Jurkat, Clone E6-1 (cell line): ENCODE data around the gene KLHL42.

Source experiments
- DNase-seq: peaks from one replicate; pipeline ENCODE4 v3.0.0-alpha.2; 2011; ENCODE audit warnings: low read depth, low spot score
- H3K4me3 ChIP-seq: 2 replicates; pipeline ENCODE4 v1.5.1; 2011; ENCODE audit warnings: mild to moderate bottlenecking, low read length, control low read depth, moderate library complexity

KLHL42 gene

GRCh38 chr12:27810756-27811155 lies 30.7 kb downstream of the KLHL42 start:
- DNase-seq = no peak
- no peak overlapping the region for H3K4me3 ChIP-seq

GRCh38 chr12:27812502-27812901 lies 32.5 kb downstream of the KLHL42 start:
- DNase-seq = no peak

GRCh38 chr12:27814411-27814810 lies 34.4 kb downstream of the KLHL42 start:
- H3K4me3 ChIP-seq = no peak overlapping the region
- no peak for DNase-seq

More at GRCh38 chr12:27812502-27812901, 32.5 kb downstream of the KLHL42 start:
- no peak overlapping the region for H3K4me3 ChIP-seq

- H3K4me3 ChIP-seq = no peak overlapping the region
These were observed 35.0 kb downstream of the KLHL42 start for GRCh38 chr12:27814851-27815591.

GRCh38 chr12:27817766-27818165 lies 37.7 kb downstream of the KLHL42 start:
- no peak for DNase-seq
- no peak overlapping the region for H3K4me3 ChIP-seq

More at GRCh38 chr12:27814851-27815591, 35.0 kb downstream of the KLHL42 start:
- DNase-seq = no peak

- DNase-seq = no peak
- H3K4me3 ChIP-seq = no peak overlapping the region
These were observed 38.4 kb downstream of the KLHL42 start for GRCh38 chr12:27818401-27818918.

- no peak for DNase-seq
- no peak overlapping the region for H3K4me3 ChIP-seq
These were observed 40.5 kb downstream of the KLHL42 start for GRCh38 chr12:27820564-27820963.

- DNase-seq = peak; percentile 53
- no peak overlapping the region for H3K4me3 ChIP-seq
These were observed 41.4 kb downstream of the KLHL42 start for GRCh38 chr12:27821259-27821973.

- H3K4me3 ChIP-seq = no peak overlapping the region
- DNase-seq = peak; percentile 8
These were observed 42.2 kb downstream of the KLHL42 start for GRCh38 chr12:27822076-27822712.

- DNase-seq = no peak
- no peak overlapping the region for H3K4me3 ChIP-seq
These were observed 43.0 kb downstream of the KLHL42 start for GRCh38 chr12:27823038-27823437.

GRCh38 chr12:27824126-27824842 lies 44.3 kb downstream of the KLHL42 start:
- no peak overlapping the region for H3K4me3 ChIP-seq
- DNase-seq = no peak

GRCh38 chr12:27826076-27826475 lies 46.0 kb downstream of the KLHL42 start:
- H3K4me3 ChIP-seq = no peak overlapping the region
- no peak for DNase-seq

GRCh38 chr12:27828196-27828595 lies 48.2 kb downstream of the KLHL42 start:
- H3K4me3 ChIP-seq = no peak overlapping the region
- DNase-seq = no peak

- H3K4me3 ChIP-seq = no peak overlapping the region
- no peak for DNase-seq
These were observed 58.6 kb downstream of the KLHL42 start for GRCh38 chr12:27838543-27839185.

GRCh38 chr12:27840229-27840999 lies 60.4 kb downstream of the KLHL42 start:
- H3K4me3 ChIP-seq = no peak overlapping the region
- DNase-seq = no peak

- no peak for DNase-seq
- H3K4me3 ChIP-seq = no peak overlapping the region
These were observed 61.4 kb downstream of the KLHL42 start for GRCh38 chr12:27841392-27841882.

GRCh38 chr12:27843714-27844245 lies 63.7 kb downstream of the KLHL42 start:
- no peak for DNase-seq
- no peak overlapping the region for H3K4me3 ChIP-seq
